ENCODE data around the gene GNPTAB. TPM values are rescaled to one million over a fixed set of nuclear protein-coding genes. Genes with fewer than 3 reads are reported as not detected.

The GNPTAB gene
- total RNA-seq = 56.4 and 76.3 TPM in 2 replicates

GRCh38 chr12:101830367-101831325 lies at the start of gene GNPTAB:
Gene GNPTAB (minus strand): TSS chr12:101830959. CDS start chr12:101830675, 284 bp downstream.

DNA sequence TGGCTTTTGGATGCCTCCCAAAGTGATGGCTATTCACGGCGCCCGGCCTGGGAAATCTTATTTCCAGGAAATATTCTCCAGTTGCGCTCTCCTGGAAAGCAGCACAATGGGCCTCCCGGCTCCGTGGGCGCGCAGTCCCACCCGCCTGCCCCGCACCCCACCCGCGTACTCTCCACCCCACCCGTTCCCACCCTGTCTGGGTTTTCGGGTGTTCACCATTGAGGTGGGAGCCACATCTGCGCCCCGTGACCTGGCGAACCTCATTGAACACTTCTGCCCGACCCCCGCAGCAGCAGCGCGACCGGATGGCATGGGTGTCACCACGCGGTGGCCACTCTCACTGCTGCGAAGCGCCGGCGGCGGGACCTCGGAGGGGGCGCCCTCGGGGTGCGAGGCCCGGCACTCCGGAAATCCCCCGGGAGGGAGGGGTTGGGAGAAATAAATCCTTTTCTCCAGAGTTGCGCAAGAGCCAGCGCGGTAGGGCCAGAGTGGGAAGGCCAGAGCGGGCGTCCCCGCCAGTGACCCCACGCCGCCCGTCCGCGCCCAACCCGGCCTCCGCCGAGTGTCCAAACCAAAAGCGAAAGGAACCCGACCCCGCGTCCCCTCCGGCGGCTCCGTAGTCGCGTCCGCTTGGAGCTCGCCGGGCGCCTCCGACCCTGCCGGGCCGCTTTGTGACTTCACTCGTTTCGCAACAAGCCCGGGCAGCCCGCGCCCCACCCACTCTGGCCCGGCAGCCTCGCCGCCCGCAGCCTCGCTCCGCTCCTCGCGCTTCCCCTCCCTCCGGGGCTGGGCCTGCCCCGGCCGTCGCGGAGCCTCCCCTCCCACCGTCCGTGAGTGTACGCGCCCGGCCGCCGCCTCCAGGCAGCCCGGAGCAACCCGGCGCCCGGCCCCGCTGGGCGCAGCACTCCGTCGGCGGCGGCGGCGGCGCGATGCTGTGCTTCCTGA lies 46.4 kb upstream of the GNPTAB start, which contains the start of gene DRAM1:
TSS of gene DRAM1 (plus strand) at position 720 of the 945 bp plus-strand sequence. CDS start at position 930, 210 bp downstream.

DNA sequence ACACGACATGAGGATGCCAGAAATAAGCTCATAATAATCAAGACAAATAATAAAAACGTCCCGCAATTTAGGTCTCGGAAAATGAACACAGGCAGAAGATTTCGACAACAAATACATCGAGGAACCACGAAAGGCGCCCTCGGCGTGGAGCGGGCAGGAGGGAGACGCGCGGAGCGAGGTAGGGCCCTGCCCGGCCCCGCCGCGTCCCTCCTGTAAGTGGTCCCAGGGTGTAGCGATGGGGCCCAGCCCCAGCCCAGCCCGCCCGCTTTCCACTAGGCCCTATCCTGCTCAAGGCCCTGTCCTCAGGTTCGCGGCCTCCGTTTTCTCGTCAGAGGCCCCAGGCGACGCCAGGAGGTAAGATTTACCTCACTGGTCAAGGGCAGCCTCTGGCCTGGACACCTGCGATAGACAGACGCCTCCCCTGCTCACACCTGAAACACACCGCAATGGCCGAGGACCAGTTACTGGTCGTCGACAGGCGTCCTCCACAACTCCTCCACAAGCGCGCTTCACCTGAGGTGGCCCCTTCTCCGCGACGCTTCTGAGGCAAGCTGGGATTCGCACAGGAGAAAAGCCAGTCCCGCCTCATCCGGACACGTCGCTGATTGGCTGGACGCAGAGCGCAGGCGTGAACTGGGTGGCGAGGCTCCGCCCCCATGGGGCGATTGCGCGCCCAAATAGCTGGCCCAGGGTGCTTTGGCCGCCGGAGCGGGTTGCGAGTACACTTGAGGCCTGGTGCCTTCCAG lies 91.7 kb downstream of the GNPTAB start, which contains the start of gene SYCP3:
TSS of gene SYCP3 (minus strand) at position 543 of the 746 bp plus-strand sequence. CDS start 1,527 bp downstream, outside the sequence.

DNA sequence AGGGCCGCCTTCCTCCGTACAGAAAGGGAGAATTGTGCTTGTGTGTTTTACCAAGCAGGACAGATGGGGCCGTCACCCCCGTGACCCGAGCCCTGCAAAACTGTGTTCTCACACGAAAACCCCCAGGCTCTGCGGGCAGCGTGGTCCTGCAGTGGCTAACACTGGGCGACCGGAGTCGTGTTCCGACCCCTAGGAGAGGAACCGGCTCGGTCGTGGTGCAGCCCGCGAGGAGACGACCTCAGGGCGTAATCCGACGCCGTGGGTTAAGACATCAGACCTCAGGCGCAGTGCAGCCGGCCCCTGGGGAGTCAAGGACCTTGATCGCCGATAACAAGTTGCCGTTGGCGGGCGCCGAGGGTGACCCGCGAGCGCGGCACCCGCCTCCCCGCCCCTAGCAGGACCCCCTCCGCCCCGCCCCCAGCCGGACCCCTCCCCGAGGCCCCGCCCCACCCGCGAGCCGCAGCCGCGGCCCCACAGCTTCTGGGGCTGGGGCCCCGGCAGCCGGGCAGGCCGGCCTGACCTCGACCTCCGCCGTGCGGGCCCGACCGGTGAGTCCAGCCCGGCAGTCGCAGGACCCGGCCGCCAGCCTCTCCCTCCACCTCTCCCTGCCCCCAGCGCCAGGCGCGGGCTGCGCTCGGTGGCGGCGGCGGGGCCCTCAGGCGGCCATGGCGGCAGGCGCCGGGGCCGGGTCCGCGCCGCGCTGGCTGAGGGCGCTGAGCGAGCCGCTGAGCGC lies 133.4 kb downstream of the GNPTAB start, which contains the start of gene CHPT1:
TSS of gene CHPT1 (plus strand) at position 444 of the 733 bp plus-strand sequence. CDS start at position 666, 222 bp downstream.

Other genes starting within 250 kb of the GNPTAB start
- gene MYBPC1, start 236.0 kb downstream of the GNPTAB start, total RNA-seq = not detected in 2 replicates
- 38.1 and 41.9 TPM in 2 replicates for gene CHPT1, start 133.3 kb downstream of the GNPTAB start, total RNA-seq
- gene SYCP3, start 91.5 kb downstream of the GNPTAB start, total RNA-seq = 0.30 and 0.32 TPM in 2 replicates
- 101 and 190 TPM in 2 replicates for gene DRAM1, start 46.6 kb upstream of the GNPTAB start, total RNA-seq
- gene WASHC3, start 231.0 kb upstream of the GNPTAB start, total RNA-seq = 51.1 and 79.6 TPM in 2 replicates

All from smooth muscle cell of the umbilical artery (primary cell).